Endothelial cell of umbilical vein (primary cell): ENCODE data around the gene MREG. TPM values are rescaled to one million over a fixed set of nuclear protein-coding genes. Genes with fewer than 3 reads are reported as not detected.

Source experiments
- BruUV-seq: library from RNA; stranded (reverse); fragments of 400-500 nt; replicated peaks from 2 replicates; lab custom pipeline; 2021; lab: Mats Ljungman, UMichigan
- CTCF ChIA-PET: fragments of 300-600, 350-600 bp; sonication (Branson Sonifier 250); formaldehyde crosslinking; loops from one replicate; lab custom pipeline; 2021; ENCODE audit warnings: antibody characterized with exemption, inconsistent platforms; lab: Charles Lee
- POLR2A ChIA-PET: fragments of 300-600, 350-600 bp; sonication (Branson Sonifier 250); formaldehyde crosslinking; loops from one replicate; lab custom pipeline; 2021; ENCODE audit warnings: antibody characterized with exemption, inconsistent platforms; lab: Charles Lee
- DNase-seq: peaks from one replicate; pipeline ENCODE4 v3.0.0-alpha.2; 2011; ENCODE audit warnings: low read depth, low spot score
- FAIRE-seq: peaks from 2 replicates; lab custom pipeline; 2011; peaks lifted over from hg19 to GRCh38; lab: Jason Lieb, UNC
- H2AFZ ChIP-seq: 2 replicates; pipeline ENCODE4 v1.6.0; 2012; ENCODE audit warnings: low read depth, low read length, control low read depth, inconsistent platforms
- H3K27ac ChIP-seq: 2 replicates; pipeline ENCODE4 v1.5.1; 2011; ENCODE audit warnings: low read depth, mild to moderate bottlenecking, control low read depth, low read length, moderate library complexity; ENCODE audit not compliant: insufficient read depth
- H3K27me3 ChIP-seq, 2 experiments: 2 replicates each; pipeline versions ENCODE4 v1.6.0 to v1.6.1; 2011; ENCODE audit warnings: low read length in 2 of 2, mixed read lengths in 1 of 2; ENCODE audit not compliant: control insufficient read depth in 2 of 2, insufficient read depth in 2 of 2
- H3K36me3 ChIP-seq, 2 experiments: 2 replicates in 1 of 2; 3 replicates in 1 of 2; pipeline ENCODE4 v1.5.1; 2011; ENCODE audit warnings: low read length in 2 of 2, mild to moderate bottlenecking in 1 of 2, moderate library complexity in 1 of 2; ENCODE audit not compliant: control insufficient read depth in 2 of 2, insufficient read depth in 2 of 2; ENCODE audit errors: extremely low read depth in 1 of 2
- H3K4me1 ChIP-seq: 3 replicates; pipeline ENCODE4 v1.5.1; 2011; ENCODE audit warnings: mild to moderate bottlenecking, low read length; ENCODE audit not compliant: control insufficient read depth, insufficient read depth; ENCODE audit errors: extremely low read depth
- H3K4me2 ChIP-seq: 2 replicates; pipeline ENCODE4 v1.6.1; 2011; ENCODE audit warnings: low read length, control low read depth, mixed read lengths; ENCODE audit not compliant: insufficient read depth
- H3K4me3 ChIP-seq, 3 experiments: fragments of 200-600 bp in 1 of 3; sonication (generic), shearing (Covaris generic) in 1 of 3; replicated peaks in 1 of 3; 2 replicates each; pipeline ENCODE4 v1.5.1; 2011 to 2016; ENCODE audit warnings: control low read depth in 3 of 3, low read length in 3 of 3, mild to moderate bottlenecking in 2 of 3, inconsistent platforms in 1 of 3, low read depth in 1 of 3, moderate library complexity in 1 of 3; ENCODE audit not compliant: insufficient read depth in 1 of 3
- H3K79me2 ChIP-seq: 2 replicates; pipeline ENCODE4 v1.6.0; 2012; ENCODE audit warnings: low read length, inconsistent platforms; ENCODE audit not compliant: control insufficient read depth, insufficient read depth
- H3K9ac ChIP-seq: replicated peaks from 2 replicates; pipeline ENCODE3; 2011; ENCODE audit warnings: low read length, control low read depth; ENCODE audit not compliant: insufficient read depth; ENCODE audit errors: extremely low read depth
- H3K9me1 ChIP-seq: replicated peaks from 3 replicates; pipeline ENCODE4 v1.6.0; 2011; ENCODE audit warnings: mild to moderate bottlenecking, low read length; ENCODE audit not compliant: control insufficient read depth, insufficient read depth; ENCODE audit errors: extremely low read depth
- H3K9me3 ChIP-seq: replicated peaks from 2 replicates; pipeline ENCODE4 v1.5.1; 2012; ENCODE audit warnings: low read length, inconsistent platforms; ENCODE audit not compliant: control insufficient read depth, insufficient read depth
- H4K20me1 ChIP-seq: replicated peaks from 2 replicates; pipeline ENCODE3; 2011; ENCODE audit warnings: mild to moderate bottlenecking, low read length; ENCODE audit not compliant: control insufficient read depth, insufficient read depth; ENCODE audit errors: extremely low read depth
- EZH2 ChIP-seq: IDR thresholded peaks from 2 replicates; pipeline ENCODE4 v1.6.1; 2012; ENCODE audit warnings: borderline replicate concordance, low read depth, mild to moderate bottlenecking, moderate library complexity, low read length, inconsistent platforms; ENCODE audit not compliant: severe bottlenecking
- FOS ChIP-seq: IDR thresholded peaks from 2 replicates; pipeline ENCODE4 v1.6.1; 2011; ENCODE audit warnings: mild to moderate bottlenecking, low read length, moderate library complexity, borderline replicate concordance; ENCODE audit not compliant: insufficient read depth
- GATA2 ChIP-seq: IDR thresholded peaks from 2 replicates; pipeline ENCODE4 v1.7.0; 2011; ENCODE audit warnings: low read depth, mild to moderate bottlenecking, moderate library complexity, mixed read lengths, low read length; ENCODE audit not compliant: insufficient read length, insufficient read depth
- JUN ChIP-seq: IDR thresholded peaks from 2 replicates; pipeline ENCODE4 v1.6.1; 2011; ENCODE audit warnings: borderline replicate concordance, low read depth; ENCODE audit not compliant: insufficient read length, insufficient read depth
- MYC ChIP-seq: IDR thresholded peaks from one replicate; pipeline ENCODE4 v1.6.1; 2011; ENCODE audit warnings: mild to moderate bottlenecking, low read depth, low read length
- POLR2A ChIP-seq: IDR thresholded peaks from 2 replicates; pipeline ENCODE4 v1.6.1; 2012; ENCODE audit warnings: low read depth, mild to moderate bottlenecking, control low read depth, low read length
- POLR2AphosphoS5 ChIP-seq: IDR thresholded peaks from 2 replicates; pipeline ENCODE4 v1.6.1; 2012; ENCODE audit warnings: low read depth, mild to moderate bottlenecking, control low read depth, low read length, moderate library complexity; ENCODE audit not compliant: insufficient read depth
- dilution Hi-C: fragments of 300-500 bp; cut with MboI; formaldehyde crosslinking; loops from one replicate; pipeline ENCODE4 v1.15.0; 2019; ENCODE audit warnings: low sequenced_read_pairs; ENCODE audit not compliant: extremely low pct_ligation_motif_present
- intact Hi-C: fragments of 100-400 bp; cut with micrococcal nuclease; formaldehyde crosslinking; loops from one replicate; pipeline ENCODE4 v1.10.0; 2022
- polyA plus RNA-seq, 4 experiments: library from polyadenylated mRNA; depleted of rRNA in 3 of 4; stranded (reverse) in 3 of 4; unstranded in 1 of 4; fragments of >200 nt; gene quantifications; 2 replicates each; pipeline versions ENCODE4 v1.2.1 to v1.2.3, GENCODE V29; 2011 to 2012; ENCODE audit warnings: missing spikeins in 1 of 4
- total RNA-seq: library from RNA; stranded (reverse); gene quantifications from 2 replicates; pipeline ENCODE4 v1.2.3, GENCODE V29; 2021
- TF ChIP-seq, protein P1 (sequence below): IDR thresholded peaks from 2 replicates; pipeline ENCODE4 v1.6.1; 2011; ENCODE audit not compliant: insufficient read depth, insufficient read length
- TF ChIP-seq, protein P2 (sequence below), 2 donors: IDR thresholded peaks; 1 replicate in 1 of 2; 2 replicates in 1 of 2; pipeline ENCODE4 v1.5.1; 2011; ENCODE audit warnings: low read length in 2 of 2, mild to moderate bottlenecking in 2 of 2, moderate library complexity in 2 of 2, control low read depth in 1 of 2, inconsistent platforms in 1 of 2, low read depth in 1 of 2; ENCODE audit not compliant: insufficient read depth in 1 of 2; ENCODE audit errors: extremely low read depth in 1 of 2

Gene MREG
- total and polyA plus RNA-seq, 2 donors (not counting 3 experiments of a cell fraction or from before 2014, with no cell fraction given), result 0.41 to 3.9 TPM

GRCh38 chr2:215919624-215920243 lies 93.6 kb downstream of the MREG start:
- peak overlapping the region; percentile 63 for H2AFZ ChIP-seq
- no peaks in the 10 kb centered on the region for H3K9me1 ChIP-seq
- H3K9ac ChIP-seq, result no peak overlapping the region
- H3K27me3 ChIP-seq, result no peaks in the 10 kb centered on the region
- ChIA-PET POLR2A (no interaction called here), CTCF (interaction anchor here (1.1 to 2.8 kb wide), 5 partner anchors 12 to 465 kb away, joined by 3 to 19 read pairs (median 3); no protein-coding TSS in a partner anchor)
- TF ChIP-seq FOS, result no peak
- TF ChIP-seq EZH2, result no peak
- no peak for TF ChIP-seq POLR2AphosphoS5
- no peak for TF ChIP-seq MYC
- no peak for TF ChIP-seq POLR2A
- TF ChIP-seq, protein P1, sequence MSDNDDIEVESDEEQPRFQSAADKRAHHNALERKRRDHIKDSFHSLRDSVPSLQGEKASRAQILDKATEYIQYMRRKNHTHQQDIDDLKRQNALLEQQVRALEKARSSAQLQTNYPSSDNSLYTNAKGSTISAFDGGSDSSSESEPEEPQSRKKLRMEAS, result no peak
- no peak for TF ChIP-seq JUN
- TF ChIP-seq, protein P2, sequence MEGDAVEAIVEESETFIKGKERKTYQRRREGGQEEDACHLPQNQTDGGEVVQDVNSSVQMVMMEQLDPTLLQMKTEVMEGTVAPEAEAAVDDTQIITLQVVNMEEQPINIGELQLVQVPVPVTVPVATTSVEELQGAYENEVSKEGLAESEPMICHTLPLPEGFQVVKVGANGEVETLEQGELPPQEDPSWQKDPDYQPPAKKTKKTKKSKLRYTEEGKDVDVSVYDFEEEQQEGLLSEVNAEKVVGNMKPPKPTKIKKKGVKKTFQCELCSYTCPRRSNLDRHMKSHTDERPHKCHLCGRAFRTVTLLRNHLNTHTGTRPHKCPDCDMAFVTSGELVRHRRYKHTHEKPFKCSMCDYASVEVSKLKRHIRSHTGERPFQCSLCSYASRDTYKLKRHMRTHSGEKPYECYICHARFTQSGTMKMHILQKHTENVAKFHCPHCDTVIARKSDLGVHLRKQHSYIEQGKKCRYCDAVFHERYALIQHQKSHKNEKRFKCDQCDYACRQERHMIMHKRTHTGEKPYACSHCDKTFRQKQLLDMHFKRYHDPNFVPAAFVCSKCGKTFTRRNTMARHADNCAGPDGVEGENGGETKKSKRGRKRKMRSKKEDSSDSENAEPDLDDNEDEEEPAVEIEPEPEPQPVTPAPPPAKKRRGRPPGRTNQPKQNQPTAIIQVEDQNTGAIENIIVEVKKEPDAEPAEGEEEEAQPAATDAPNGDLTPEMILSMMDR (IDR thresholded peaks at IDR 0.05; ENCODE audit: extremely low read depth in 1 of 2, insufficient read depth in 1 of 2, low read depth in 1 of 2, low read length in 2 of 2), result no peak
- TF ChIP-seq GATA2, result no peak
- H3K27ac ChIP-seq, result peak overlapping the region; percentile 21
- no TSS peak for BruUV-seq
- peaks cover 12% of the 10 kb centered on the region for H3K4me1 ChIP-seq
- dilution Hi-C loops (no loop called here), intact Hi-C loops (loop anchor here (1.0 to 5.0 kb wide), 9 partner anchors 71 to 521 kb away; partner anchors contain the start of gene FN1)
- H3K79me2 ChIP-seq, result no peaks in the 10 kb centered on the region
- H3K9me3 ChIP-seq, result no peaks in the 10 kb centered on the region
- H3K4me3 ChIP-seq, result no peak overlapping the region
- no peak overlapping the region for H3K4me2 ChIP-seq
- H3K36me3 ChIP-seq, result no peaks in the 10 kb centered on the region
- DNase-seq (no peak), FAIRE-seq (no peak)
- no peaks in the 10 kb centered on the region for H4K20me1 ChIP-seq
